ENCODE measurements around the gene NKAIN2.
"Not testable (repeated sequence)": the region's sequence is repeated elsewhere in the genome, so short reads cannot be mapped to it uniquely, and the experiment has no call there.

The NKAIN2 gene

GRCh38 chr6:124459268-124459667, 655.6 kb downstream of the NKAIN2 start:
- DNase-seq: no peak

GRCh38 chr6:124462750-124463149, 659.1 kb downstream of the NKAIN2 start:
- no peak for DNase-seq

- DNase-seq: no peak
Measured at GRCh38 chr6:124463271-124463670, 659.6 kb downstream of the NKAIN2 start.

GRCh38 chr6:124464600-124464999, 660.9 kb downstream of the NKAIN2 start:
- DNase-seq: not testable (repeated sequence)

- DNase-seq: no peak
Measured at GRCh38 chr6:124466949-124467348, 663.3 kb downstream of the NKAIN2 start.

- no peak for DNase-seq
Measured at GRCh38 chr6:124467366-124467765, 663.7 kb downstream of the NKAIN2 start.

GRCh38 chr6:124470803-124471202, 667.1 kb downstream of the NKAIN2 start:
- no peak for DNase-seq

GRCh38 chr6:124475176-124475575, 671.5 kb downstream of the NKAIN2 start:
- no peak for DNase-seq

- DNase-seq: no peak
Measured at GRCh38 chr6:124478906-124479305, 675.2 kb downstream of the NKAIN2 start.

GRCh38 chr6:124479991-124480430, 676.3 kb downstream of the NKAIN2 start:
- no peak for DNase-seq

GRCh38 chr6:124482071-124482491, 678.4 kb downstream of the NKAIN2 start:
- no peak for DNase-seq

GRCh38 chr6:124487623-124488431, 684.2 kb downstream of the NKAIN2 start:
- no peak for DNase-seq

GRCh38 chr6:124490122-124490521, 686.5 kb downstream of the NKAIN2 start:
- DNase-seq: no peak

- DNase-seq: no peak
Measured at GRCh38 chr6:124493259-124493658, 689.6 kb downstream of the NKAIN2 start.

GRCh38 chr6:124494956-124495664, 691.4 kb downstream of the NKAIN2 start:
- DNase-seq: no peak

- no peak for DNase-seq
Measured at GRCh38 chr6:124495665-124496190, 692.1 kb downstream of the NKAIN2 start.

- no peak for DNase-seq
Measured at GRCh38 chr6:124496334-124496733, 692.7 kb downstream of the NKAIN2 start.

- no peak for DNase-seq
Measured at GRCh38 chr6:124512431-124512830, 708.8 kb downstream of the NKAIN2 start.

GRCh38 chr6:124517339-124517738, 713.7 kb downstream of the NKAIN2 start:
- no peak for DNase-seq

GRCh38 chr6:124520514-124520913, 716.8 kb downstream of the NKAIN2 start:
- no peak for DNase-seq

GRCh38 chr6:124522335-124522734, 718.7 kb downstream of the NKAIN2 start:
- no peak for DNase-seq

GRCh38 chr6:124524491-124525200, 721.0 kb downstream of the NKAIN2 start:
- DNase-seq: no peak

GRCh38 chr6:124530926-124531325, 727.3 kb downstream of the NKAIN2 start:
- no peak for DNase-seq

Measured in activated CD4-positive, alpha-beta T cell treated with anti-CD3 and anti-CD28 coated beads, Interleukin-2, amount 50 U/mL, for 4 hours (primary cell).